AG10803 (cell line): ENCODE measurements around the gene CERS3.

Source experiments
- DNase-seq: peaks from one replicate; pipeline ENCODE4 v3.0.0; 2010; ENCODE audit warnings: low read depth
- H3K4me3 ChIP-seq: 2 replicates; pipeline ENCODE4 v1.5.1; 2011; ENCODE audit warnings: mild to moderate bottlenecking, low read length, control low read depth
- TF ChIP-seq, protein P1 (sequence below): conservative IDR thresholded peaks from 2 replicates; pipeline ENCODE4 v1.5.1; 2011; ENCODE audit warnings: mild to moderate bottlenecking, low read length, control low read depth, inconsistent platforms

CERS3 gene

GRCh38 chr15:100471933-100472332, 56.8 kb downstream of the CERS3 start:
- TF ChIP-seq, protein P1, sequence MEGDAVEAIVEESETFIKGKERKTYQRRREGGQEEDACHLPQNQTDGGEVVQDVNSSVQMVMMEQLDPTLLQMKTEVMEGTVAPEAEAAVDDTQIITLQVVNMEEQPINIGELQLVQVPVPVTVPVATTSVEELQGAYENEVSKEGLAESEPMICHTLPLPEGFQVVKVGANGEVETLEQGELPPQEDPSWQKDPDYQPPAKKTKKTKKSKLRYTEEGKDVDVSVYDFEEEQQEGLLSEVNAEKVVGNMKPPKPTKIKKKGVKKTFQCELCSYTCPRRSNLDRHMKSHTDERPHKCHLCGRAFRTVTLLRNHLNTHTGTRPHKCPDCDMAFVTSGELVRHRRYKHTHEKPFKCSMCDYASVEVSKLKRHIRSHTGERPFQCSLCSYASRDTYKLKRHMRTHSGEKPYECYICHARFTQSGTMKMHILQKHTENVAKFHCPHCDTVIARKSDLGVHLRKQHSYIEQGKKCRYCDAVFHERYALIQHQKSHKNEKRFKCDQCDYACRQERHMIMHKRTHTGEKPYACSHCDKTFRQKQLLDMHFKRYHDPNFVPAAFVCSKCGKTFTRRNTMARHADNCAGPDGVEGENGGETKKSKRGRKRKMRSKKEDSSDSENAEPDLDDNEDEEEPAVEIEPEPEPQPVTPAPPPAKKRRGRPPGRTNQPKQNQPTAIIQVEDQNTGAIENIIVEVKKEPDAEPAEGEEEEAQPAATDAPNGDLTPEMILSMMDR: no peak
- H3K4me3 ChIP-seq: no peak overlapping the region
- DNase-seq: no peak

DNA sequence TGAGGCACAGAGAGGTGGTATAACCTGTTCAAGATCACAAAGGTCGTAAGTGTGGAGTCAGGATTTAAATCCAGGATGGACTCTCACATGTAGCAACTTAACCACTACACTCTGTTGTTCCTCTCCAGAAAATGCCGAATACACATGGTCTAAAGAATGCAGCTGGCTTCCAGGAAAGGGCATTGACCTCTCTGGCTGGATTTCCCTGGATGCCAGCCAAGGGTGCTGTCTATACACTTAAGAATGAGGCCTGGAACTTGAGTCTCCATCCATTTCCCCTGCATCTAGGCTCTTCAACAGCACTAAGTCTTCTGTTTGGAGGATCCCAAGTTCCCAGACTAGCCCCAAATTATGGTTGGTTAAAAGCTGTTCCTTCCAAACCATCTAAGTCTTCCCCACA, 60.5 kb downstream of the CERS3 start:
- TF ChIP-seq, protein P1: no peak
- DNase-seq: peak; percentile 20
- no peak overlapping the region for H3K4me3 ChIP-seq

GRCh38 chr15:100466073-100466472, 62.7 kb downstream of the CERS3 start:
- H3K4me3 ChIP-seq: no peak overlapping the region
- DNase-seq: no peak
- TF ChIP-seq, protein P1: no peak

GRCh38 chr15:100464888-100465287, 63.9 kb downstream of the CERS3 start:
- no peak overlapping the region for H3K4me3 ChIP-seq
- TF ChIP-seq, protein P1: no peak
- no peak for DNase-seq

GRCh38 chr15:100464256-100464655, 64.5 kb downstream of the CERS3 start:
- DNase-seq: no peak
- TF ChIP-seq, protein P1: no peak

DNA sequence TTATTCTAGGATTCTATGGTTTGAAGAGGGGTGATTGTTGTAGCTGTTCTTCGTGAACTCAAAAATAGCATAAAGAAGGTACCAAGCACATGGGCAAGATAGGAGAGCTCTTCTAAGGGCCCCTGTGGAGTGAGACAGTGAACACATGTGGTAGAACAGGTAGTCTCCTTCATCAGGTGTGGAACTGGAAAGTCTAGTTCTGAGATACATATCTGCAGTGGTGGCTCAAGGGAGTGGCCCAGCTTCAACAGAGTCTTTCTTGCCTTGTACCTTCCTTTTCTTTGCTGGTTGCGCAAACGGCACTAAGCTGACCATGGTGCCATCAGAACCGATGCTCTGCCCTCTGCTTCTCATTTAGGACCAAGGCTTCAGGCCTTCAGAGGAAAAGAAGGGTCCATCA, 65.2 kb downstream of the CERS3 start:
- H3K4me3 ChIP-seq: no peak overlapping the region
- no peak for DNase-seq
- TF ChIP-seq, protein P1: no peak

More at GRCh38 chr15:100464256-100464655, 64.5 kb downstream of the CERS3 start:
- no peak overlapping the region for H3K4me3 ChIP-seq

- no peak overlapping the region for H3K4me3 ChIP-seq
- TF ChIP-seq, protein P1: no peak
- DNase-seq: no peak
These were observed 67.7 kb downstream of the CERS3 start for GRCh38 chr15:100461049-100461448.
